UCSD-AML1 (cell line): ENCODE measurements around the gene C2orf69.
"Not testable (repeated sequence)": the region's sequence is repeated elsewhere in the genome, so short reads cannot be mapped to it uniquely, and the experiment has no call there.

Source experiments
- DNase-seq: peaks from one replicate; lab custom pipeline; 2025; ENCODE audit not compliant: unreplicated experiment; lab: John Stamatoyannopoulos, UW

Gene C2orf69

DNA sequence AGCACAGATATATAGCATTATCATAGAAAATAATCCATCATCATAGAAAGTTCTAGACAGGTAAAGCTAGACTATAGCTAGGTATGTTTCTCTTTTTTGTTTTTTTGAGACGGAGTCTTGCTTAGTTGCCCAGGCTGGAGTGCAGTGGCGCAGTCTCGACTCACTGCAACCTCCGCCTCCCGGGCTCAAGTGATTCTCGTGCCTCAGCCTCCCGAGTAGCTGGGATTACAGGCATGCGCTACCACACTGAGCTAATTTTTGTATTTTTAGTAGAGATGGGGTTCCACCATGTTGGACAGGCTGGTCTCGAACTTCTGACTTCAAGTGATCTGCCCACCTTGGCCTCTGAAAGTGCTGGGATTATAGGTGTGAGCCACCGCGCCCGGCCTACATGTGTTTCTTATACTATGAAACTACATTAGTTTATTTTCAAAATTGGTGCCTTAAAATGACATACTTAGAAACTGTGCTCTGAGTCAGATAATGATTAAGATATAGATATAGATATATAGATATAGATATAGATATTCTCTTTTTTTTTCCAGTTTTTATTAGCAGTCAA is 1.5 kb downstream of the C2orf69 start:
- DNase-seq = not testable (repeated sequence)

GRCh38 chr2:199914372-199914958 is 3.4 kb downstream of the C2orf69 start:
- DNase-seq = no peak

- DNase-seq = no peak
These were observed 5.9 kb downstream of the C2orf69 start for GRCh38 chr2:199916980-199917379.

DNA sequence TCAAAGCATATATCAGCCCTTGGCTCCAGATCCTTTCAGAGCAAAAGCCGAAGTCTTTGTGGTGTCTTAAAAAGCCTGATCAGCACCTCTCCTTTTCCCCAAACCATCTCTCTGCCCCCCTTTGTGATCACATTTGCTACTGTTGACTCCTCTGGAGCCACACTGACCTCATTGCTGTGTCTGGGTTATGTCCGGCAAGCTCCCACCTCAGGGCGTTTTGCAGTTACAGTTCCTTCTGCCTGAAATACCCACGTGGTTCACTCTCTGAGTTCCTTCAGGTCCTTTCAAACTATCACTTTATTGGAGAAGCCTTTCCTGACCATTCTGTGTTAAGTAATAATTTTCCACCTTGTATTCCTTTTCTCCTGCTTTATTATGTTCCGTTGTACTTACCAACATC is 11.8 kb downstream of the C2orf69 start:
- no peak for DNase-seq

- no peak for DNase-seq
These were observed 12.8 kb downstream of the C2orf69 start for GRCh38 chr2:199923924-199924323.

DNA sequence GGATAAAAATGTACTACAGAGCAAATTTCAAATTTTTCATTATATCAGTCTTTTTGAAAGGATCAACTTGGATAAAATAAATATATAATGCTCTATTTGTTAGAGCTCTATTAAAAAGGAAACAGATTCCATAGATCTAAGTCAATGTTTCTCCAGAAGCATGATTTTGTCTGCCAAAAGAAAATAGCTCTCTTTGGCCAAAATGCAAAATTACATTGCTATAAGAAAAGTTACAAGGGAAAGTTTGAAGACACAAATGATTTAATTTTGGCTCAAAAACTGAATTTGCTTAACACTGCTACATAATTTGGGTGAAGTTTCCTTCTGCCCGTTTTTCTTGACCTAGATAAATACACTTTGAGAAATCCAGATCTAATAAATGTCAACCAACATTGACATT is 15.7 kb downstream of the C2orf69 start:
- DNase-seq = no peak

DNA sequence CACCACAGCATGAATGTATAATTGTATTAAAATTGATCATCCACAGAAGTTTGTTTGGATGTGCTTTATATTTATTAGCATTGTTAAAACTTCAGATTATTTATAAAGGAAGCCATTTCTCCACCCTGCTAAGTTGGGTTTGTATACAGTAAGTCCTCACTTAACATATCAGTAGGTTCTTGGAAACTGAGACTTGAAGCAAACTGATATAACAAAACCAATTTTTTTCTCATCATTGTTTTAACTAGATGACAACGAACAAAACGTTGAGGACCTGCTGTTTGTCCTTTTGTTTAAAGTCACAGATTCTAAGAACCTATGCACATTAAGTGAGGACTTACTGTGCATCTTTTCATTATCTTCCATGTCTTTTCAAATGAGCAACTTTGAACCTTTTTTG is 17.1 kb downstream of the C2orf69 start:
- no peak for DNase-seq

DNA sequence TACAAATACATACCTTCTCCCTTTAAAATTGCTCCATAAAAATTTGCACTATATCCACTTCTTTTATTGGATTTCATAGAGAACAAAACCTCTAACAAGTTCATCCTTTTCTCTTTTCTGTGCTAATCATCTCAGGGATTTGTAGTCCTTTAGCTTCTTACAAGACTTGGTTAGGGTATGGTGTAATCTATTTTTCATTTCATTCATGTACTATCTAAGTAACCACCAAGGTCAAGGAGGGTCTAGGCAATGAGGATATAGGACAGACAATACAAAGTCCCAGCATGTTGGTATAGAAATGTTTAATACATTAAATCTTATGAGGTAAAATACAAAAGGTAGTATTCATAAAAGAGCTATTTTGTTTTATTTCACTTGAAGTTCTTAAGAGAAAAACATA is 17.5 kb downstream of the C2orf69 start:
- no peak for DNase-seq

DNA sequence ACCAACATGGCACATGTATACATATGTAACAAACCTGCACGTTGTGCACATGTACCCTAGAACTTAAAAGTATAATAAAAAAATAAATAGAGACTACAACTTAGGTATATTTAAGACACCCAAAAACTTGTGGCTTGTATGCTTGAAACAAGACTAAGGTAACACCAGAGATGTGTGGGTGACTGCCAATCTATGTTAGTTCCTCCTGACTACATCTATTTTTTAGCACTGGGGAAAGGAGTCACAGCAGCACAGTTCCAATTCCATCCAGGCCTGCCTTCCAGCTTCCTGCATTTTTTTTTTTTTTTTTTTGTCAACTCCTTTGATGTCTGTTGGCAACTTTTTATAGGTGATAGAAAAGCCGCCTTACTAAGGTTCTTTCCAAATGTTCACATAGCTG is 18.2 kb downstream of the C2orf69 start:
- no peak for DNase-seq

GRCh38 chr2:199932312-199932855 is 21.3 kb downstream of the C2orf69 start:
- DNase-seq = no peak

DNA sequence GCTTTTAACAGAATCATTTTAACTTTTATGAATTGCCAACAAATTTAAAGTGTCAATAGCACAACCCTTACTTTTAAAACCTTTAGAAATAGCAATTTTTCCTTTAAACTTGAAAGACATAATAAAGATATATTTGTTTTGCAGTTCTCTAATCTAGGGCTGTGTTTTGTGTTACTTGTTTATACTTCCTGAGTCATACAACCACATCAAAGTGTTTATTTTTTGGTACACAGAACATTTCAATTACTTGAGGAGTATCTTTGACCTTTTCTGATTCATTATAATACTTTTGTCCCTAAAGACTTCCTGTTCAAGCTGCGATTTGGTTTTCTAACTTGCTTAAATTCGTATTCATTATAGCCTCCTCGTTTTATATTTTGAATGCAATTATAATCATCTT is 22.4 kb downstream of the C2orf69 start:
- DNase-seq = no peak

DNA sequence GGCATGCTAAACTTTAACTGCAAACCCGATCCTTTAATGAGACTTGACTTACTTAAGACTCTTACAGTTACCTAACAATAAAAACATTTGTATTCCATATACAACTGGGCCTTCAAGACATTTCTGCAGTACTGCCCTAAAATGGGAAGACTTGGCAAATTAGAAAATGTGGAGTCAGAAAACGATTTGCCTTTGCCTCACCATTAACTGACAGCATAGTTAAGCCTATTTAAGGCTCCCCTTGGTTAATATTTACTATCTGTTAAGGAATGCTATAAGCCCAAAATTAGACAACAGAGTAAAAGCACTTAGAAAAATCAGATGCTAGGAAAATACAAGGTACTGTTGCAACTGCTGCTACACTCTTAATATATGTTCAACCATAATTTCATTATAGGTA is 25.5 kb downstream of the C2orf69 start:
- DNase-seq = no peak

- DNase-seq = peak; percentile 11
These were observed 29.3 kb downstream of the C2orf69 start for GRCh38 chr2:199940373-199940772.

- DNase-seq = no peak
These were observed 32.3 kb downstream of the C2orf69 start for GRCh38 chr2:199943373-199943772.

GRCh38 chr2:199946196-199946595 is 35.1 kb downstream of the C2orf69 start:
- no peak for DNase-seq

DNA sequence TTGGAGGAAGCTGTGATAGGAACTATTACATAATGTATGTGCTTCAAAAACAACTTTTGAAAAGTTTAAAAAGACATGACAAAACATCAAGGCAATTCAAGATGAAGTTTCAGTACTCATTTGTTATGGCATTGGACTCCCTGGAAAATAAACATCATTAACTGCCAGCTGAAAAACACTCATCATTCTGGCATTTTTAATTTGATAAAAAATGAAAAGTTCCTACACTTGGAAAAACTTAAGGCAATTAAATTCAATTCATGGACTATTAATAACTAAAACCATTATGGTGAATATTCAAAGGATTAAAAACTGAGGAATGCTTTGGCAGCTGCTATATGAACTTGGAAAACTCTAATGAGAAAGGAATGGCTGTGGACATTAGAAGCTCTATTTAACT is 35.7 kb downstream of the C2orf69 start:
- DNase-seq = no peak

- DNase-seq = no peak
These were observed 39.3 kb downstream of the C2orf69 start for GRCh38 chr2:199950396-199950795.

DNA sequence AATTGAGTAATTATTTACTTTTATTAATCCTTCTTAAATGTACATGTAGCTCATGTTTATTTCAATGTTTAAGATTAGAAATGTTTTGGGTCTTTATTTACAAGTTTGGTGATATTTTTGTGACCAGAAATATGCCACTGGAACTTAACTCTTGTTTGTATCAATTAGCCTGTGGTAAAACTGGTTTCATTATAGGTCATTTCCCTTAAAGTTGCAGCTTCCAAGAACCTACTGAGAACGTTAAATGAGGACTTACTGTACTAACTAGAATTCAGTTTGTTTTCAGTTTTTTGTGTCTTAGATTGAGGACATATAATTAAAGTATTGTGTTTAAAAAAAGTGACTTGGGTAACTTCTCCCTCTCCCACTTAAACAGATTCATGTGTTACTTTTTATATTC is 39.9 kb downstream of the C2orf69 start:
- DNase-seq = no peak

DNA sequence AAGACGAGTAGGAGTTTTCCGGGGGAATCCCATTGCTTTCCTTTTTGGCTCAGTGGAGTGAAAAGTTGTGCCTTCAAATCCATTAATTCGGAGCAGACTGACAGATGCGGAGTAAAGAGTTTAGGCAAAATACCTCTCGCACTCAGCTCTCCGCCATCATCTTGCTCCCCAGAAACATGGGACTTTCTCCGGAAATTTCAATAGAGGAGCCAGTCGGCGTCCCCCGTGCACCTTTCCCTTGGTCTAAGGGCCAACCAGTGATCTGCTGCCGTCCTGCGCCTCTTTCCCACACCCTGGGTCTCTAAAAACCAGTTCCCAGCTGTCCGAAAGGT is 43.9 kb downstream of the C2orf69 start:
- DNase-seq = no peak

GRCh38 chr2:199955339-199956061 is 44.4 kb downstream of the C2orf69 start, which contains the start of the genes MAIP1 and TYW5:
TSS of gene MAIP1 (plus strand) at chr2:199955582. CDS start at chr2:199955799, 217 bp downstream.
TSS of gene TYW5 (minus strand) at chr2:199955491. CDS start at chr2:199955470, 21 bp downstream.
- DNase-seq = peak; percentile 86

- DNase-seq = no peak
These were observed 44.9 kb downstream of the C2orf69 start for GRCh38 chr2:199956062-199956380.

DNA sequence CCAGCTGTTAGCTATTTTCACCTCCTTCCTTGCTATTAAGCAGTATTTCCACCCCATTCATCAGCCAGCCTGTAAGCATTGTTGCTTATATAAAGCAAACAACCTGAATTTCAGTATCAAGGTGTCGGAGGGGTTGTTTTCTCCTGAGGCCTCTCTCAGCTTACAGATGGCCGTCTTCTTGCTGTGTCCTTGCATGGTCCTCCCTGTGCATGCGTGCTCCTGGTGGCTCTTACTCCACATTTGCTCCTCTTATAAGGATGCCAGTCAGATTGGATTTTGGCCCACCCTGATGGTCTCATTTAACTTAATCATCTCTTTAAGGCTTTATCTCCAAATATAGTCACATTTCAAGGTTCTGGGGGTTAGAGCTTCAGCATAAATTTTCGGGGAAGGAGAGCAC is 46.9 kb downstream of the C2orf69 start:
- no peak for DNase-seq
